Activated CD8-positive, alpha-beta memory T cell treated with anti-CD3 and anti-CD28 coated beads, Interleukin-2, amount 50 U/mL, for 4 hours (primary cell): Measurements from ENCODE around the gene C1QTNF6.
A peak's percentile ranks its signal among the peaks of the same experiment; 100 is the strongest.
"Not testable (repeated sequence)": the region's sequence is repeated elsewhere in the genome, so short reads cannot be mapped to it uniquely, and the experiment has no call there.

ENCODE experiments used
- DNase-seq: peaks from one replicate; pipeline ENCODE4 v3.0.0-alpha.2; 2020

Gene C1QTNF6

GRCh38 chr22:37187891-37188761 is at the start of gene C1QTNF6:
TSS of gene C1QTNF6 (minus strand) at chr22:37188247. CDS start at chr22:37188213, 34 bp downstream.
- no peak for DNase-seq

DNA sequence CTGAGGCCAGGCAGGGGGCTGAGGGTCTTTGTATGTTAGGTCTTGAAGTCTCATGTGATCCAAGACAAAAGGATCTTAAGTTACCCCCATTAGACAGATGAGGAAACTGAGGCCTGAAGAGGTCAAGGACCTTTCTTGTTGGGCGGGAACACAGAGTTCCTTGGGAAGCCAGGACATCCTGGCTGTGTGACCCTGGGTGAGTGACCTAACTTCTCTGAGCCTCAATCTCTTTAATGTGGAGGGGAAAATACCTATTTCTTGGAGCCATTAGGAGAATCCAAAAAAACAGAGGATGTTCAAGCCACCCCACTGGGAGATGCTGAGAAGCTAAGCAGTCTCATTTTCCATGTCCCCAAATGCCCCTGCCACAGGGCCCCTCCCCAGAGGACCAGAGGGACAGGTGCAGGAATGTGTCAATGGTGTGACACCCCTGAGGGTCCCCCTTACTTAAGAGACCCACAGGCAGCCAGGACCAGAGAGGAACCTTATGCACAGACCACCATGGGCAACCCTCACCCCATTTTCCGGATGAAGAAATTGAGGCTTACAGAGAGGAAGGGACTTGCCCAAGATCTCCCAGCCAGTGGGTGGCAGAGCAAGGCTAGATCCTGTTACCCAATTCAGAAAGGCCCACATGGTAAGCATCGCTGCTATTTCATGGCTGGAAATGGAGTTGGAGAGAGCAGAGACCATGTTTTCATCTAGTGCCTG is 48.0 kb upstream of the C1QTNF6 start:
- DNase-seq, result no peak

DNA sequence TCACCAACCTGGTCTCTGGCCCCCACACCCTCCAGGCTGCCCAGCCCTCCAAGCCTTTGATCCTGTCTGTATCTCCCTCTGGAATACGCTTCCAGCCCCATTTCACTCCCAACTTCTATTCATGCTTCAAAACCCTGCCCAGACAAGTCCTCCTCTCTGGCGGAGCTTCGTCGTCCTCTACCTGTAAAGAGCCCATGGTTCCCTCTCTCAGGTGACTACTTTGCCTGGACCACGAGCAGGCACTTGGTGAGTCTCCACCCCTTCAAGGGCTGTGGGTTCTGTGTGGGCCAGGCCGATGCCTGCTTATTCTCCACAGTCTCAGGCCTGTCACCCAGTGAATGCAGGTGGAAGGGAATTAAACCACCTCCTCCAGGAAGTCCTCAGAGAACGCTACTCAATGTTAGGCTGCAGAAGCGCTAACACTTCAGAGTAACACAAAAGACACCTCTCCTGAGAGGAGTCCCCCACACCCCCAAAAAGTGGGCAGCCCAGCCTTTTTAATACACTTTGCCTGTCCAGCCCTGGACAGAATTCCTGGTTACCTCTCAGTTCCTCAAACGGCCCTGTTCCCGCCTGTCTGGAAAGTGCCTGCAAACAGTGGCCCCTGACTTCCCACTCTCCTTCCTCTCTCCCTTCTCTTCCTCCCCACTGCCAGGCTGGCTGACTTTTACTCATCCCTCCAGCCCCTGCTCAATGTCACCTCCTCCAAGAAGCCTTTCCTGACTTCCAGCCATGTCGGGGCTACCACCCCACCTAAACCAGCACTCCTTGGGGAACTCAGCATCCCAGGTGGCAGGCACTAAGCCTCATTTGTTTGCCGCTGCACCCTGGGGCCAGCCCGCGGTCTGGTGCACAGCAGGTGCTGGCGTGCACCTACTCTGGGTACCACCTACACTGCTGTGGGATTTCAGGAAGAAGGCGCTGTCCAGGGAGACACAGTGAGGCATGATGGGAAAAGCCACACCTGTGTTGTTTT is 47.0 kb upstream of the C1QTNF6 start:
- DNase-seq, result no peak

DNA sequence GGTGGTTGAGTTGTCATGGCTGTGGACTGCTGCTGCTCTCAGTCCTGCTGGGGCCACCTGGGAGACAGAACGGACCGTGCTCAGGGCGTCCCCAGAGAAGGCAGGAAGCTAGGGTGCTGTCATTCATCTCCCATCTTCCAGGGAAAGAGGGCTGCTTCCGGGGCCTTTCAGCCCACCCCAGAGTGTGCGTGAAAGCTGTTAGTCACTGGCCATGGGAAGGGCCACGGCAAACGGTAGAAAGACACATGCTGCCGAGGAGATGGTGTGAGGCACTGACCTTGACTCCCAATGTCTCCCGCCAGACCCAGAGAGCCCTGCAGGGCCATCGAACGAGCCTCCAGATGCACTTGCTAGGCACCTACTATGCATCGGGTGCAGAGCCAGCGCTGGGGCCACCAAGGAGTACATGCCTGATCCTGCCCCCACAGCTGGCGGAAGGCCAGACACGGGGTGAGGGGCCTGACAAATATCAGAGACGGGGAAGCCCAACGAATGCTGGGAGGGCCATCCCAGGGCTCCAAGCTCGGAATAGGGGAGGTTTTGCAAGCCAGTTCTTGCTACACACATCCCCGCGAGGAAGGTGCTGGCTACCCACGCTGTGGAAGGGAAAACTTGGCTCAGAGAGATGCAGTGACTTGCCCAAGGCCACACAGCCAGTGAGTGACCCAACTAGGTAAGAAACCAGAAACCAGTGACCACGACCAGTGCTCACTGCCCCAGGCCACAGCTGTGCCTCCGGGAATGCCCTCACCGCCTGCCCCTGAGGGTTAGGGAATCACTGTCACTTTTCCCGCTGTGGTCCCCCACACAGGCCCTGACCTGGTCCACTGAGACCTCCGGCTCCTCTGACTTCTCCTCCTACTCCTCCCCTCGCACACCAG is 45.9 kb upstream of the C1QTNF6 start:
- no peak for DNase-seq

DNA sequence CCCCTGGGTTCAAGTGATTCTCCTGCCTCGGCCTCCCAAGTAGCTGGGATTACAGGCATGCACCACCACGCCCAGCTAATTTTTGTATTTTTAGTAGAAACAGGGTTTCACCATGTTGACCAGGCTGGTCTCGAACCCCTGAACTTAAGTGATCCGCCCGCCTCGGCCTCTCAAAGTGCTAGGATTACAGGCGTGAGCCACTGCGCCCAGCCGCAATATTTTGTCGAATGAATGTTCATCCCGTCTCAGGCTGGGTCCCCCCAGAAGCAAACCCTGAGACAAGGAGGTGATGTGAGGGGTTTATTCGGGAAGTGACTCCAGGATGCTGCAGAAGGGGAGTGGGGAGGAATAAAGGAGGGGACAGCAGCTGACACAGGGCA is 45.3 kb upstream of the C1QTNF6 start:
- DNase-seq, result not testable (repeated sequence)

GRCh38 chr22:37232140-37232998 is 44.3 kb upstream of the C1QTNF6 start:
- no peak for DNase-seq

GRCh38 chr22:37231406-37232139 is 43.5 kb upstream of the C1QTNF6 start:
- peak; percentile 72 for DNase-seq

- DNase-seq, result peak; percentile 60
Observed at GRCh38 chr22:37230673-37231405, 42.8 kb upstream of the C1QTNF6 start.

GRCh38 chr22:37229805-37230672 is 42.0 kb upstream of the C1QTNF6 start:
- DNase-seq, result peak; percentile 88

DNA sequence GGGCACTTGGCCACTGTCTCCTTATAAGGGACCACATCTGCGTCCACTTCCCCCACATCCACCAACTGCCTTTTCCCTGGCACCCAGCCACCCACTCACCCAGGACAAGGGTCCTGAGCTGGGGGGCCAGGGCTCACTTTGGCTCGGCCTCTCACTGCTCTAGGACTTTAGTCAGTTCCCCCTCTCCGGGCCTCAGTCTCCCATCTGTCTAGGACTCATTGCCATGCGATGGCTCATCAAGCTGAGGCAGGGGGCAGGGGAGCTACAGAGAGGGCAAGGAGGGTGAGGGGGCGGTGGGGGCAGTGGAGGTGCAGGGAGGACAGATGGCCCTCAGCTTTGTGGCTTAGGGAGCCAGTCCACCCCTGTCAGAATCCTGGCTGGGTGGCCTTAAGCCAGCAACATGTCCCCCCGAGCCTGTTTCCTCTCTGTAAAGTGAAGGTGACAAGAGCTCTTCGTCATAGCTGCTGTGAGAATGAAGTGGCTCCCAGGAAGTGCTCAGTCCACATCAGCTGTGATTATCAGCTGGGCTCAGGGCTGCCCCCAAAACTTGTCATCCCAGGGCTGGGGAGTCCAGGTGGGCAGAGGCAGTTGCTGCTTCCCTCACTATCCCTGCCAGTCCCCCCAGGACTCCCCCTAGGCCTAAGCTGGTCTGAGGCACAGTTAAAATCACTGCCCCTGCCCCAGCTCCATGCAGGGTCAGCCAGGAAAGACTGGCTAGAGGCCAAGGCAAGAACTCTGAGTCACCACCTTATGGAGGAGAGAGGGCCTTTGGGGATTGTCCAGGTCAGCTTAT is 41.2 kb upstream of the C1QTNF6 start:
- peak; percentile 45 for DNase-seq

DNA sequence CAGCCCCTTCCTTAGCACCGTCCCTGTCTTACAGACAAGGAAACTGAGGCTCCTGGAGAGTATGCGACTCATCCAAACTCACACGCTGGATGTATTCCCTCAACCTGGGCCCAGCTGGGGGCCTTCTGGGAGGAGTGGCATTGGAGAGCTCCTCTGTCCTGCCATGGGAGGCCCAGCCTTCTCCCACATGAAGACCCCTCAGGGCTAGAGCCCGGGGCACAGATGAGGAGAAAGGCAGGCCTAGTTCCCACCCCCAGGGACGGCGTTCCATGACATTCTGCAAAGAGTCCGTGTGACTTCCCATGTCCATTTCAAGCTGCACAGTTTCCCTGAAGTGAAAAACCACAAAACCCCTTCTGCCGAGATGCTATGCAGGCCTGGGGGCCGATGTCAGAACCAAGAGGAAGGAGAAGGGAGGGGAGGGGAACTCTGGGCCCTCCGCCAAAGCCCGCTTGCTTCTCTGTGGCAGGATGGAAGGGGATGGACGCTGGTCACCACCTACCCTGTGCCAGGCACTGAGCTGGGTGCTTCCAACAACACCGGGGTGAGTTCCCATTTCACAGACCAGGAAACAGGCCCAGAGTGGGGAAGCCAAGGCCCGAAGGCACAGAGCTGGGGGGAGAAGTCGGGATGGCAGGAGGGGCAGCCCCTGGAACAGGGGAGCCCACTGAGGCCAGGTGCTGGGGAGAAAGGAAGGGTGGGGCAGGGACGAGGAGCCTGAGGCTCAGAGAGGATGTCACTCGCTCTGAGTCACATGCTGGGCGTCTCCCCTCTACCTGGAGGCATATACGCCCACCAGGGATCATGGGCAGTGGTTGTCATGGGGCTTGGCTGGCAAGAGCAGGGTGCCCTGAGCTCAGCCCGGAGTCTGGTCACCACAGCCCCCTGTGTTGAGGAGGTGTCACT is 40.3 kb upstream of the C1QTNF6 start:
- peak; percentile 71 for DNase-seq

GRCh38 chr22:37226514-37226913 is 38.5 kb upstream of the C1QTNF6 start:
- DNase-seq, result no peak

- no peak for DNase-seq
Observed at GRCh38 chr22:37226087-37226486, 38.0 kb upstream of the C1QTNF6 start.

DNA sequence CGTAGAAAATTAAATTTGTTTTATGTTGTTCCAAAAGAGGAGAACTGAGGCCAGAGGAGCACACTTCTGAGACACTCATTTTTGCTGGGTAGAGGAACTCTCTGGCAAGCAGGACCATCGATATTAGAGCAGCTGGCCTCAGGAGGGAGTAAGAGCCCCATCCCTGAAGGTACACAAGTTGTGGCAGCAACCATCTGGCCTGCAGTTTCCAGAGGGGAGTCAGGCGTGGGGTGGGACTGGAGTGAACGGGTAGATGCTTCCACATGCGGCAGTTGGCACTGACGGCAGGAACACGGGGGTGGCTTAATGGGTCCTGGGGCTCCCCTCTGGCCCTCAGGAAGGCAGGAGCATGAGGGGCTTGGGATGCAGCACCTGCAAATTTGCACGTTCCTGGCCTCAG is 37.4 kb upstream of the C1QTNF6 start:
- no peak for DNase-seq

DNA sequence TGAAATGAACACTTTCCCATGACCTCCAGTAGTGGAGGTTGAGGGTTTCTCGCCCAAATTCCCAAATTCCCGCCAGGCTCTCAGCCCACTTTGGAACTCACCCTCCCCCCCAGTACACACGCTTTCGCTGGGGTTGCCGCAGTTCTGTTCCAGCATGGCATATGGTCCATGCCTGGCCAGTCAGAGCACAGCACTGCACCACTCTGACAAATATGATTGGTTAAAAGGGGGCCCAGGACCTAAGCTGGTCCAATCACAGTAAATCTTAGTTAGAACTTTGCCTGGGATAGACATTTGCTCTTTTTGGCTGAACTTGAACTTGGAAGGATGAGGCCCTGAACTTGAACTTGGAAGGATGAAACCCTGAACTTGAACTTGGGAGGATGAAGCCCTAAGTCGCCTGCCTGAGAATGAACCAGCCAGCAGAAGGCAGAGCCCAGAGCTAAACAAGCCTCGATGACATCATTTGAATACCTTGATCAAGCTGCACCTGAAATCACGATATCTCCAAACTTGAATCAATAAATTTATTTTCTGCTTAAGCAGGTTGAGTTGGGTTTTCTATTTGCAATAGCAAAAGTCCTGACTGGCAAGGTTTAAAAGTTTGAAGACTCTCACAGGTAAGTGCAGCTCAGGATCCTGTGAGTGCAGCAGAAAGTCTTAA is 36.8 kb upstream of the C1QTNF6 start:
- no peak for DNase-seq
